SK-N-SH treated with all-trans-retinoic acid at 6 μM for 48 hours (cell line): ENCODE measurements around the gene HSPA9.

Source experiments
- ATAC-seq: fragments of 200-7000 bp; cut with Tn5 transposase; 3 replicates; pipeline ENCODE4 v1.9.1; 2020; ENCODE audit warnings: mild to moderate bottlenecking, moderate library complexity
- BACH2 ChIP-seq: fragments of 250-450 bp; sonication (Bioruptor Pico); IDR thresholded peaks from 2 replicates; pipeline ENCODE4 v1.9.0; 2021; ENCODE audit warnings: mild to moderate bottlenecking, borderline replicate concordance
- CSDC2 ChIP-seq: fragments of 250-450 bp; sonication (Bioruptor Pico); IDR thresholded peaks from 2 replicates; pipeline ENCODE4 v1.5.0; 2020; ENCODE audit warnings: mild to moderate bottlenecking, moderate library complexity
- ESRRG ChIP-seq: fragments of 250-450 bp; sonication (Bioruptor Pico); IDR thresholded peaks from 2 replicates; pipeline ENCODE4 v1.6.1; 2021; ENCODE audit warnings: mild to moderate bottlenecking
- GLIS3 ChIP-seq: fragments of 250-450 bp; sonication (Bioruptor Pico); IDR thresholded peaks from 2 replicates; pipeline ENCODE4 v1.5.0; 2020; ENCODE audit warnings: mild to moderate bottlenecking, moderate library complexity
- ISL1 ChIP-seq: fragments of 250-450 bp; sonication (Bioruptor Pico); IDR thresholded peaks from 2 replicates; pipeline ENCODE4 v2.1.2; 2022; ENCODE audit warnings: mild to moderate bottlenecking, moderate library complexity
- PPARA ChIP-seq: fragments of 250-450 bp; sonication (Bioruptor Pico); IDR thresholded peaks from 2 replicates; pipeline ENCODE4 v1.5.0; 2020; ENCODE audit warnings: mild to moderate bottlenecking, borderline replicate concordance
- RARB ChIP-seq: fragments of 250-450 bp; sonication (Bioruptor Pico); IDR thresholded peaks from 2 replicates; pipeline ENCODE4 v1.8.0; 2021; ENCODE audit warnings: mild to moderate bottlenecking, moderate library complexity
- SNAI2 ChIP-seq: fragments of 250-450 bp; sonication (Bioruptor Pico); IDR thresholded peaks from 2 replicates; pipeline ENCODE4 v1.5.0; 2020; ENCODE audit warnings: mild to moderate bottlenecking, moderate library complexity
- TCF4 ChIP-seq: fragments of 250-450 bp; sonication (Bioruptor Pico); IDR thresholded peaks from 2 replicates; pipeline ENCODE4 v1.8.0; 2021; ENCODE audit warnings: mild to moderate bottlenecking, moderate library complexity, borderline replicate concordance
- TOX ChIP-seq: fragments of 250-450 bp; sonication (Bioruptor Pico); IDR thresholded peaks from 2 replicates; pipeline ENCODE4 v1.8.0; 2021; ENCODE audit warnings: mild to moderate bottlenecking, moderate library complexity, borderline replicate concordance
- ZC3H10 ChIP-seq: fragments of 250-450 bp; sonication (Bioruptor Pico); IDR thresholded peaks from 2 replicates; pipeline ENCODE4 v1.5.1; 2021; ENCODE audit warnings: mild to moderate bottlenecking, moderate library complexity
- ZFP3 ChIP-seq: fragments of 250-450 bp; sonication (Bioruptor Pico); IDR thresholded peaks from 2 replicates; pipeline ENCODE4 v1.5.0; 2020; ENCODE audit warnings: mild to moderate bottlenecking, moderate library complexity
- ZFP30 ChIP-seq: fragments of 450-650 bp; formaldehyde crosslinking; IDR thresholded peaks from 2 replicates; pipeline ENCODE4 v1.5.0; 2022; ENCODE audit warnings: mild to moderate bottlenecking, moderate library complexity
- ZNF70 ChIP-seq: fragments of 450-650 bp; formaldehyde crosslinking; IDR thresholded peaks from 2 replicates; pipeline ENCODE4 v1.5.0; 2020; ENCODE audit warnings: mild to moderate bottlenecking, moderate library complexity
- ZNF8 ChIP-seq: fragments of 450-650 bp; formaldehyde crosslinking; IDR thresholded peaks from 2 replicates; pipeline ENCODE4 v1.5.0; 2020; ENCODE audit warnings: mild to moderate bottlenecking, moderate library complexity
- TF ChIP-seq, protein P1 (sequence below): fragments of 250-450 bp; sonication (Bioruptor Pico); IDR thresholded peaks from 2 replicates; pipeline ENCODE4 v1.5.1; 2020; ENCODE audit warnings: low read depth, mild to moderate bottlenecking, moderate library complexity
- TF ChIP-seq, protein P2 (sequence below): fragments of 250-450 bp; sonication (Bioruptor Pico); IDR thresholded peaks from 2 replicates; pipeline ENCODE4 v1.5.1; 2021; ENCODE audit warnings: mild to moderate bottlenecking, moderate library complexity
- TF ChIP-seq, protein P3 (sequence below): fragments of 250-450 bp; sonication (Bioruptor Pico); IDR thresholded peaks from 2 replicates; pipeline ENCODE4 v1.5.0; 2020; ENCODE audit warnings: mild to moderate bottlenecking, moderate library complexity
- TF ChIP-seq, protein P4 (sequence below): fragments of 250-450 bp; sonication (Bioruptor Pico); IDR thresholded peaks from 2 replicates; pipeline ENCODE4 v1.8.0; 2021; ENCODE audit warnings: low read depth, mild to moderate bottlenecking, moderate library complexity, borderline replicate concordance
- TF ChIP-seq, protein P5 (sequence below): fragments of 250-450 bp; sonication (Bioruptor Pico); IDR thresholded peaks from 2 replicates; pipeline ENCODE4 v1.8.0; 2020; ENCODE audit warnings: mild to moderate bottlenecking, moderate library complexity, borderline replicate concordance

HSPA9 gene

DNA sequence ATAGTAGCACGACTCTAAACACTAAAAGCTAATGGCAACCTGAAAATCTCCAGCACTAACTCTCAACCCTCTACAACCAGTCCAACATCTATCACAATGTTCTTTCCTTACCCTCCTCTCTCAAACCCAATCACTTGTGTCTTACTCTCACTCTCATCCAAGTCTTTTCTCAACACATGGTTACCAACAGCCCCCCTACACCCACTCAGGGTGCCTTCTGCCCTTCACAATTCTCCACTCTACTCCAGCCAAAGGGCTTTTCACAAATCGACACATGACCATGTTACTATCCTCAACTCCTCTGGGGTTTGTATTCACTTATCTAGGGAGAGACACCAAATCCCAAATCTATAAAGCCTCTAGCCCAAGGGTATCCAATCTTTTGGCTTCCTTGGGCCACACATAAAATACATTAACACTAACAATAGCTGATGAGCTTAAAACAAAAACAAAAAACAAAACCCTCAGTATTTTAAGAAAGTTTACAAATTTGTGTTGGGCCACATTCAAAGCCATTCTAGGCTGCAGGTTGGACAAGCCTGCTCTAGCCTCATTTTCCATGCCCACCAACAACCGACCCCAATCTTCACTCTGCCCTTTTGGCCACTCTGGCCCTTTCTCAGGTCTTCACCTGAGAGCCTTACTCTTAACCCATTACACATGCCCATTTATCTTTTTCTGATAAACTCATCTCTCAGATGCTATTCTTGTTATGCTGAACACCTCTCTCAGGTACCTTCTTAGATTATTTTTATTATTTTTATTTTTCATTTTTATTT, 11.7 kb downstream of the HSPA9 start (continued):
- TF ChIP-seq, protein P1, sequence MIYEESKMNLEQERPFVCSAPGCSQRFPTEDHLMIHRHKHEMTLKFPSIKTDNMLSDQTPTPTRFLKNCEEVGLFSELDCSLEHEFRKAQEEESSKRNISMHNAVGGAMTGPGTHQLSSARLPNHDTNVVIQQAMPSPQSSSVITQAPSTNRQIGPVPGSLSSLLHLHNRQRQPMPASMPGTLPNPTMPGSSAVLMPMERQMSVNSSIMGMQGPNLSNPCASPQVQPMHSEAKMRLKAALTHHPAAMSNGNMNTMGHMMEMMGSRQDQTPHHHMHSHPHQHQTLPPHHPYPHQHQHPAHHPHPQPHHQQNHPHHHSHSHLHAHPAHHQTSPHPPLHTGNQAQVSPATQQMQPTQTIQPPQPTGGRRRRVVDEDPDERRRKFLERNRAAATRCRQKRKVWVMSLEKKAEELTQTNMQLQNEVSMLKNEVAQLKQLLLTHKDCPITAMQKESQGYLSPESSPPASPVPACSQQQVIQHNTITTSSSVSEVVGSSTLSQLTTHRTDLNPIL (CRISPR knock-in tag), result no peak
- TF ChIP-seq, protein P2, sequence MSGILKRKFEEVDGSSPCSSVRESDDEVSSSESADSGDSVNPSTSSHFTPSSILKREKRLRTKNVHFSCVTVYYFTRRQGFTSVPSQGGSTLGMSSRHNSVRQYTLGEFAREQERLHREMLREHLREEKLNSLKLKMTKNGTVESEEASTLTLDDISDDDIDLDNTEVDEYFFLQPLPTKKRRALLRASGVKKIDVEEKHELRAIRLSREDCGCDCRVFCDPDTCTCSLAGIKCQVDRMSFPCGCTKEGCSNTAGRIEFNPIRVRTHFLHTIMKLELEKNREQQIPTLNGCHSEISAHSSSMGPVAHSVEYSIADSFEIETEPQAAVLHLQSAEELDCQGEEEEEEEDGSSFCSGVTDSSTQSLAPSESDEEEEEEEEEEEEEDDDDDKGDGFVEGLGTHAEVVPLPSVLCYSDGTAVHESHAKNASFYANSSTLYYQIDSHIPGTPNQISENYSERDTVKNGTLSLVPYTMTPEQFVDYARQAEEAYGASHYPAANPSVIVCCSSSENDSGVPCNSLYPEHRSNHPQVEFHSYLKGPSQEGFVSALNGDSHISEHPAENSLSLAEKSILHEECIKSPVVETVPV, result no peak

DNA sequence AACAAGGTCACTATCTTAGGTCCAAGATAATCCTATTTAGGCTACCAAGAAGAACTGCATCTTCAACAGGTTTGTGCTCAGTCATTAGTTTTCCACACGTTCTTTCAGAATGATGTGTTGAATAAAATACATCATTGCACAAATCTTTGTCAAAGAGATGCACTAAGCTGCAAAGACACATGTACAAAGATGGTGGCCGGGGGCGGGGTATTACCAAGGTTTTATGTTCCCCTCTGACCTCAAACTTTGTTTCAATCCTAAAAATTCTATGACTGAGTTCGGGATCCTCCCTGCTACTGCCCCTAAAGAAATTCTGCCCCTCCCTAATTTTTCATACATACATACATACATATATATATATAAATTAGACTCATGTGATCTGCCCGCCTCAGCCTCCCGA, 14.2 kb downstream of the HSPA9 start:
- no peak for ATAC-seq

DNA sequence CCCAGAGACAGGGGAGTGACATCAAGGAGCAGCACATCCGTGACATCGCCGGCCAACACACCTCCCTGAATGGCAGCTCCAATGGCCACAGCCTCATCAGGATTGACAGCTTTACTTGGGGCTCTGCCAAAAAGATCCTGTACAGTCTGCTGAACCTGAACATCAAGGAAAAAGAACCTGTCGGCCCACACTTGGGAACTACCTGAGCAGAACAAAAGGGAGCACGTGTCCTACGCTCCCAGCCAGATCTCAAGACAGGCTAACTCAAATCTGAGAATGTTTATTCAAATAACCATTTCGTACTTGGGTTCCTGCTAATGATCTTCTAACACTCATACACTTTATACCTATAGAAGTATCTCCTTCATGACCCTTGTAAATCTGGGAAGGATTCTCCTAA, 15.3 kb downstream of the HSPA9 start:
- no peak for ATAC-seq
- TF ChIP-seq, protein P3, sequence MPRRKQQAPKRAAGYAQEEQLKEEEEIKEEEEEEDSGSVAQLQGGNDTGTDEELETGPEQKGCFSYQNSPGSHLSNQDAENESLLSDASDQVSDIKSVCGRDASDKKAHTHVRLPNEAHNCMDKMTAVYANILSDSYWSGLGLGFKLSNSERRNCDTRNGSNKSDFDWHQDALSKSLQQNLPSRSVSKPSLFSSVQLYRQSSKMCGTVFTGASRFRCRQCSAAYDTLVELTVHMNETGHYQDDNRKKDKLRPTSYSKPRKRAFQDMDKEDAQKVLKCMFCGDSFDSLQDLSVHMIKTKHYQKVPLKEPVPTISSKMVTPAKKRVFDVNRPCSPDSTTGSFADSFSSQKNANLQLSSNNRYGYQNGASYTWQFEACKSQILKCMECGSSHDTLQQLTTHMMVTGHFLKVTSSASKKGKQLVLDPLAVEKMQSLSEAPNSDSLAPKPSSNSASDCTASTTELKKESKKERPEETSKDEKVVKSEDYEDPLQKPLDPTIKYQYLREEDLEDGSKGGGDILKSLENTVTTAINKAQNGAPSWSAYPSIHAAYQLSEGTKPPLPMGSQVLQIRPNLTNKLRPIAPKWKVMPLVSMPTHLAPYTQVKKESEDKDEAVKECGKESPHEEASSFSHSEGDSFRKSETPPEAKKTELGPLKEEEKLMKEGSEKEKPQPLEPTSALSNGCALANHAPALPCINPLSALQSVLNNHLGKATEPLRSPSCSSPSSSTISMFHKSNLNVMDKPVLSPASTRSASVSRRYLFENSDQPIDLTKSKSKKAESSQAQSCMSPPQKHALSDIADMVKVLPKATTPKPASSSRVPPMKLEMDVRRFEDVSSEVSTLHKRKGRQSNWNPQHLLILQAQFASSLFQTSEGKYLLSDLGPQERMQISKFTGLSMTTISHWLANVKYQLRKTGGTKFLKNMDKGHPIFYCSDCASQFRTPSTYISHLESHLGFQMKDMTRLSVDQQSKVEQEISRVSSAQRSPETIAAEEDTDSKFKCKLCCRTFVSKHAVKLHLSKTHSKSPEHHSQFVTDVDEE (CRISPR knock-in tag), result no peak
- TF ChIP-seq ZFP30 (CRISPR knock-in tag), result no peak

More for the DNA sequence above, 14.2 kb downstream of the HSPA9 start:
- TF ChIP-seq BACH2 (CRISPR knock-in tag) (no peak), ZFP3 (CRISPR knock-in tag) (no peak), PPARA (no peak), TCF4 (CRISPR knock-in tag) (no peak), ISL1 (CRISPR knock-in tag) (no peak), ZFP30 (CRISPR knock-in tag) (no peak), CSDC2 (CRISPR knock-in tag) (no peak), ESRRG (CRISPR knock-in tag) (no peak), ZC3H10 (CRISPR knock-in tag) (no peak), SNAI2 (CRISPR knock-in tag) (no peak), RARB (CRISPR knock-in tag) (no peak), TOX (CRISPR knock-in tag) (no peak), GLIS3 (CRISPR knock-in tag) (no peak), ZNF8 (CRISPR knock-in tag) (no peak), ZNF70 (no peak)
- TF ChIP-seq, protein P2, result no peak
- TF ChIP-seq, protein P4, sequence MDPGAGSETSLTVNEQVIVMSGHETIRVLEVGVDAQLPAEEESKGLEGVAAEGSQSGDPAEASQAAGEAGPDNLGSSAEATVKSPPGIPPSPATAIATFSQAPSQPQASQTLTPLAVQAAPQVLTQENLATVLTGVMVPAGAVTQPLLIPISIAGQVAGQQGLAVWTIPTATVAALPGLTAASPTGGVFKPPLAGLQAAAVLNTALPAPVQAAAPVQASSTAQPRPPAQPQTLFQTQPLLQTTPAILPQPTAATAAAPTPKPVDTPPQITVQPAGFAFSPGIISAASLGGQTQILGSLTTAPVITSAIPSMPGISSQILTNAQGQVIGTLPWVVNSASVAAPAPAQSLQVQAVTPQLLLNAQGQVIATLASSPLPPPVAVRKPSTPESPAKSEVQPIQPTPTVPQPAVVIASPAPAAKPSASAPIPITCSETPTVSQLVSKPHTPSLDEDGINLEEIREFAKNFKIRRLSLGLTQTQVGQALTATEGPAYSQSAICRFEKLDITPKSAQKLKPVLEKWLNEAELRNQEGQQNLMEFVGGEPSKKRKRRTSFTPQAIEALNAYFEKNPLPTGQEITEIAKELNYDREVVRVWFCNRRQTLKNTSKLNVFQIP, result no peak
- TF ChIP-seq, protein P1 (CRISPR knock-in tag), result no peak
- TF ChIP-seq, protein P5, sequence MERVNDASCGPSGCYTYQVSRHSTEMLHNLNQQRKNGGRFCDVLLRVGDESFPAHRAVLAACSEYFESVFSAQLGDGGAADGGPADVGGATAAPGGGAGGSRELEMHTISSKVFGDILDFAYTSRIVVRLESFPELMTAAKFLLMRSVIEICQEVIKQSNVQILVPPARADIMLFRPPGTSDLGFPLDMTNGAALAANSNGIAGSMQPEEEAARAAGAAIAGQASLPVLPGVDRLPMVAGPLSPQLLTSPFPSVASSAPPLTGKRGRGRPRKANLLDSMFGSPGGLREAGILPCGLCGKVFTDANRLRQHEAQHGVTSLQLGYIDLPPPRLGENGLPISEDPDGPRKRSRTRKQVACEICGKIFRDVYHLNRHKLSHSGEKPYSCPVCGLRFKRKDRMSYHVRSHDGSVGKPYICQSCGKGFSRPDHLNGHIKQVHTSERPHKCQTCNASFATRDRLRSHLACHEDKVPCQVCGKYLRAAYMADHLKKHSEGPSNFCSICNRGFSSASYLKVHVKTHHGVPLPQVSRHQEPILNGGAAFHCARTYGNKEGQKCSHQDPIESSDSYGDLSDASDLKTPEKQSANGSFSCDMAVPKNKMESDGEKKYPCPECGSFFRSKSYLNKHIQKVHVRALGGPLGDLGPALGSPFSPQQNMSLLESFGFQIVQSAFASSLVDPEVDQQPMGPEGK (CRISPR knock-in tag), result no peak
